Right lung (tissue), 5 donors: Measurements from ENCODE around the gene JOSD2. TPM values are rescaled to one million over a fixed set of nuclear protein-coding genes. Genes with fewer than 3 reads are reported as not detected.
"Not testable (repeated sequence)": the region's sequence is repeated elsewhere in the genome, so short reads cannot be mapped to it uniquely, and the experiment has no call there.

Experiments used
- DNase-seq, 2 donors: peaks; one replicate each; pipeline ENCODE4 v3.0.0-alpha.2; 2013
- polyA plus RNA-seq, 5 donors: library from polyadenylated mRNA; unstranded; fragments of 120-200 nt; gene quantifications; one replicate each; pipeline versions ENCODE4 v1.2.1 to v1.2.3, GENCODE V29; 2013; ENCODE audit warnings: inconsistent platforms in 1 of 5, low replicate concordance in 1 of 5; ENCODE audit not compliant: insufficient read length in 5 of 5, insufficient read depth in 1 of 5

The JOSD2 gene
- polyA plus RNA-seq, 5 donors = 12.2 to 35.2 (median 19.5) TPM

- DNase-seq = no peak
These were observed 31.9 kb downstream of the JOSD2 start for GRCh38 chr19:50478901-50479715.

- no peak for DNase-seq
These were observed 33.1 kb downstream of the JOSD2 start for GRCh38 chr19:50477751-50478515.

- DNase-seq = no peak
These were observed 34.1 kb downstream of the JOSD2 start for GRCh38 chr19:50476907-50477238.

- peak; percentile 92 to 93 for DNase-seq
These were observed 34.6 kb downstream of the JOSD2 start, which contains the start of the genes EMC10 and GARIN5A for GRCh38 chr19:50476224-50476906. EMC10 (plus strand) TSS chr19:50476507; CDS start chr19:50476545, 38 bp downstream. GARIN5A (minus strand) TSS chr19:50476848; CDS start chr19:50476388, 460 bp downstream.

- no peak for DNase-seq
These were observed 35.2 kb downstream of the JOSD2 start for GRCh38 chr19:50475736-50476223.

- no peak for DNase-seq
These were observed 35.9 kb downstream of the JOSD2 start for GRCh38 chr19:50475101-50475568.

GRCh38 chr19:50473336-50473735 lies 37.7 kb downstream of the JOSD2 start:
- not testable (repeated sequence) for DNase-seq

GRCh38 chr19:50468818-50469217 lies 42.2 kb downstream of the JOSD2 start:
- DNase-seq = no peak

- no peak for DNase-seq
These were observed 43.4 kb downstream of the JOSD2 start for GRCh38 chr19:50467566-50467965.

- no peak for DNase-seq
These were observed 44.3 kb downstream of the JOSD2 start for GRCh38 chr19:50466706-50467039.

- DNase-seq = no peak
These were observed 44.8 kb downstream of the JOSD2 start for GRCh38 chr19:50465986-50466705.

- no peak for DNase-seq
These were observed 46.0 kb downstream of the JOSD2 start for GRCh38 chr19:50465000-50465399.

GRCh38 chr19:50464348-50464747 lies 46.6 kb downstream of the JOSD2 start:
- DNase-seq = no peak

- no peak for DNase-seq
These were observed 48.0 kb downstream of the JOSD2 start for GRCh38 chr19:50462970-50463369.

- peak; percentile 35 to 46 for DNase-seq
These were observed 49.7 kb downstream of the JOSD2 start for GRCh38 chr19:50461066-50461875.

GRCh38 chr19:50460161-50460765 lies 50.7 kb downstream of the JOSD2 start:
- DNase-seq = no peak

GRCh38 chr19:50459638-50460037 lies 51.4 kb downstream of the JOSD2 start:
- DNase-seq = no peak

GRCh38 chr19:50459067-50459456 lies 51.9 kb downstream of the JOSD2 start:
- no peak for DNase-seq

GRCh38 chr19:50458396-50459066 lies 52.5 kb downstream of the JOSD2 start:
- no peak for DNase-seq

- no peak for DNase-seq
These were observed 53.7 kb downstream of the JOSD2 start for GRCh38 chr19:50457300-50457699.
